NT2/D1 (cell line): ENCODE measurements around the gene PRKCG.

Experiments
- SUZ12 ChIP-seq: IDR thresholded peaks from 2 replicates; pipeline ENCODE4 v1.6.1; 2011; ENCODE audit not compliant: insufficient read length, insufficient read depth; ENCODE audit errors: extremely low read depth
- YY1 ChIP-seq: IDR thresholded peaks from 2 replicates; pipeline ENCODE4 v1.6.1; 2011; ENCODE audit not compliant: insufficient read length, insufficient read depth
- ZNF274 ChIP-seq: IDR thresholded peaks from 2 replicates; pipeline ENCODE4 v1.6.1; 2011; ENCODE audit warnings: mild to moderate bottlenecking, low read depth, low read length

GRCh38 chr19:53849237-53849676, 32.7 kb upstream of the PRKCG start:
- TF ChIP-seq ZNF274: no peak
- TF ChIP-seq SUZ12: no peak
- TF ChIP-seq YY1: no peak
